Measurements from ENCODE around the gene DIAPH1.

Gene DIAPH1

GRCh38 chr5:141488591-141489561 is 129.9 kb downstream of the DIAPH1 start, which contains the start of gene PCDHGC5:
Gene PCDHGC5, plus strand, starts transcription at chr5:141489081. Its CDS starts 160 bp downstream, at chr5:141489241.
- Mint-ChIP-seq H3K27me3 (peaks cover 72 to 96% of the 10 kb centered on the region in 2 donors), H3K9me3 (no peaks in the 10 kb centered on the region), H3K27ac (no peak within 1 kb of the TSS), H3K4me3 (no peak within 1 kb of the TSS), H3K36me3 (ENCODE audit: insufficient read depth) (no peaks in the 10 kb centered on the region), H3K4me1 (ENCODE audit: low read depth in 2 of 2) (peaks cover 8 to 12% of the 10 kb centered on the region in 2 donors)
- no peak for ATAC-seq (replicated peaks)
- DNase-seq, result no peak

- no peak overlapping the region for H3K4me3 Mint-ChIP-seq
- H3K27me3 Mint-ChIP-seq, result peaks cover 82 to 96% of the 10 kb centered on the region in 2 donors
- DNase-seq (no peak), ATAC-seq (replicated peaks) (no peak)
- peaks cover 8 to 11% of the 10 kb centered on the region in 2 donors for H3K4me1 Mint-ChIP-seq (ENCODE audit: low read depth in 2 of 2)
- no peak overlapping the region for H3K27ac Mint-ChIP-seq
- H3K9me3 Mint-ChIP-seq, result no peaks in the 10 kb centered on the region
- H3K36me3 Mint-ChIP-seq (ENCODE audit: insufficient read depth), result no peaks in the 10 kb centered on the region
These were observed 131.7 kb downstream of the DIAPH1 start for GRCh38 chr5:141487131-141487530.

DNA sequence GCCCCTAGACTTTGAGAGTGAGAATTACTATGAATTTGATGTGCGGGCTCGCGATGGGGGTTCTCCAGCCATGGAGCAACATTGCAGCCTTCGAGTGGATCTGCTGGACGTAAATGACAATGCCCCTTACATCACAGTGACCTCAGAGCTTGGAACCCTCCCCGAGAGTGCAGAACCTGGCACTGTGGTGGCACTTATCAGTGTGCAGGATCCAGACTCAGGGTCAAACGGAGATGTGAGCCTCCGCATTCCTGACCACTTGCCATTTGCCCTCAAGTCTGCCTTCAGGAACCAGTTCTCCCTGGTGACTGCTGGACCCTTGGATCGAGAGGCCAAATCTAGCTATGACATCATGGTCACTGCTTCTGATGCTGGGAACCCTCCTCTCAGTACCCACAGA is 132.7 kb downstream of the DIAPH1 start:
- Mint-ChIP-seq H3K27ac (no peak overlapping the region), H3K36me3 (ENCODE audit: insufficient read depth) (no peaks in the 10 kb centered on the region), H3K27me3 (peaks cover 83 to 98% of the 10 kb centered on the region in 2 donors), H3K9me3 (no peaks in the 10 kb centered on the region), H3K4me1 (ENCODE audit: low read depth in 2 of 2) (peaks cover 8% of the 10 kb centered on the region in 2 donors), H3K4me3 (no peak overlapping the region)
- no peak for DNase-seq
- no peak for ATAC-seq (replicated peaks)

GRCh38 chr5:141485321-141486055 is 133.3 kb downstream of the DIAPH1 start:
- H3K36me3 Mint-ChIP-seq (ENCODE audit: insufficient read depth), result no peaks in the 10 kb centered on the region
- H3K4me3 Mint-ChIP-seq, result peak overlapping the region in 1 of 2 donors; percentile 64
- no peak for ATAC-seq (replicated peaks)
- no peak for DNase-seq
- H3K9me3 Mint-ChIP-seq, result no peaks in the 10 kb centered on the region
- no peak overlapping the region for H3K27ac Mint-ChIP-seq
- H3K4me1 Mint-ChIP-seq (ENCODE audit: low read depth in 2 of 2), result peaks cover 8% of the 10 kb centered on the region in 2 donors
- peaks cover 83 to 98% of the 10 kb centered on the region in 2 donors for H3K27me3 Mint-ChIP-seq

DNA sequence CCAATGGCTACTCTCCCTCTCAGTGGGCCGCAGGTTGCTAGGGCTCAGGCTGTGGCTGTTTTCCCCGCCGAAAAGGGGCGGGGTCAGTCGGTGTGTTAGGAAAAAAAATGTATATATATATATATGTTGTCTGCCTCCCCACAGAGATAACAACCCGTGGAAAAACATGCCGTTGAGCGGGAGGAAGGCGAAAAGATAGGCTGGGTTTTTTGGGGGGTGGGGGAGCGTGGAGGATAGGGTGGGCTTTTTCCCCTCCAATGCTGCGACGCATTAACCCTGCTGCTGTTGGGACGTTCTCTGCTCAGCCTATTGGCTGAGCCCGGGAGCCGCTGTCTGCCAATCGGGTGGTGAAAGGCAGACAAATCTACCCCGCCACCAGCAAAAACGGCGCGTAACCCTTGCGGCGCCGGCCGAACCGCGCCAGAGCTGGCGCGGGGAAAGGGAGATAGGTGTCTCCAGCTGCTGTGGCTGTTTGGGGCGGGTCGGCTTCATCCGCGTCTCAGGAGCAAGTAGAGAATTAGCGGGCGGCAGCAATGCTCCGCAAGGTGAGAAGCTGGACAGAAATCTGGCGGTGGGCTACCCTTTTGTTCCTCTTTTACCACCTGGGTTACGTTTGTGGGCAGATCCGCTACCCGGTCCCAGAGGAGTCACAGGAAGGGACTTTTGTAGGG is 134.0 kb downstream of the DIAPH1 start, which contains the start of gene PCDHGC4:
TSS of gene PCDHGC4 (plus strand) at position 390 of the 671 bp plus-strand sequence. CDS start at position 534, 144 bp downstream.
- Mint-ChIP-seq H3K36me3 (ENCODE audit: insufficient read depth) (no peaks in the 10 kb centered on the region), H3K9me3 (no peaks in the 10 kb centered on the region), H3K4me1 (ENCODE audit: low read depth in 2 of 2) (peaks cover 8% of the 10 kb centered on the region in 2 donors), H3K4me3 (peak within 1 kb of the TSS; percentile 34 to 64), H3K27ac (no peak within 1 kb of the TSS), H3K27me3 (peaks cover 82 to 98% of the 10 kb centered on the region in 2 donors)
- DNase-seq (no peak), ATAC-seq (replicated peaks) (no peak)

- no peak overlapping the region for H3K27ac Mint-ChIP-seq
- H3K36me3 Mint-ChIP-seq (ENCODE audit: insufficient read depth), result no peaks in the 10 kb centered on the region
- H3K4me3 Mint-ChIP-seq, result peak overlapping the region; percentile 34 to 64
- DNase-seq, result no peak
- ATAC-seq (replicated peaks), result no peak
- H3K9me3 Mint-ChIP-seq, result no peaks in the 10 kb centered on the region
- H3K4me1 Mint-ChIP-seq (ENCODE audit: low read depth in 2 of 2), result peaks cover 8% of the 10 kb centered on the region in 2 donors
- peaks cover 82 to 98% of the 10 kb centered on the region in 2 donors for H3K27me3 Mint-ChIP-seq
These were observed 134.5 kb downstream of the DIAPH1 start for GRCh38 chr5:141484310-141484640.

DNA sequence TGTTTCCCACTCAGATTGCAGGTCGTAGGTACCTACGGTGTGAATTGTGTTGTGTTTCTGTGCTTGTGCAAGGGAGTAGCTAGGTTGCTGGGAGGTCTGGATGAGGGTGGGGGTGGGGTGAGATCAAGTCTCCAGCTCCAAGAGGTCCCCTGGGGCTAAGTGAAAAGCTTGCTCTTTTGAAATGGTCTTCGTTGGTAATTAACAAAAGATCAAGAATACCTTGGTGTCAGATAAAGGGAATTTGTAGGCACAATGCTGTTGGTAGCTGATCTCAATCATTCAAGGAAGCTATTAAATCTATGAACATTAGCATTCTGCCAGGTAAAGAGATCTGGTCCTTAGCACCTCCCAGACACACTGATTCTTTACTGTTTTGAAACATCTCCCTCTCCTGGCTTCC is 134.9 kb downstream of the DIAPH1 start:
- no peak overlapping the region for H3K4me3 Mint-ChIP-seq
- no peaks in the 10 kb centered on the region for H3K9me3 Mint-ChIP-seq
- H3K36me3 Mint-ChIP-seq (ENCODE audit: insufficient read depth), result no peaks in the 10 kb centered on the region
- DNase-seq (no peak), ATAC-seq (replicated peaks) (no peak)
- peaks cover 7 to 8% of the 10 kb centered on the region in 2 donors for H3K4me1 Mint-ChIP-seq (ENCODE audit: low read depth in 2 of 2)
- no peak overlapping the region for H3K27ac Mint-ChIP-seq
- peaks cover 81 to 98% of the 10 kb centered on the region in 2 donors for H3K27me3 Mint-ChIP-seq

- Mint-ChIP-seq H3K27me3 (peaks cover 90 to 99% of the 10 kb centered on the region in 2 donors), H3K4me3 (no peak overlapping the region)
These were observed 139.0 kb downstream of the DIAPH1 start for GRCh38 chr5:141479776-141480175.

DNA sequence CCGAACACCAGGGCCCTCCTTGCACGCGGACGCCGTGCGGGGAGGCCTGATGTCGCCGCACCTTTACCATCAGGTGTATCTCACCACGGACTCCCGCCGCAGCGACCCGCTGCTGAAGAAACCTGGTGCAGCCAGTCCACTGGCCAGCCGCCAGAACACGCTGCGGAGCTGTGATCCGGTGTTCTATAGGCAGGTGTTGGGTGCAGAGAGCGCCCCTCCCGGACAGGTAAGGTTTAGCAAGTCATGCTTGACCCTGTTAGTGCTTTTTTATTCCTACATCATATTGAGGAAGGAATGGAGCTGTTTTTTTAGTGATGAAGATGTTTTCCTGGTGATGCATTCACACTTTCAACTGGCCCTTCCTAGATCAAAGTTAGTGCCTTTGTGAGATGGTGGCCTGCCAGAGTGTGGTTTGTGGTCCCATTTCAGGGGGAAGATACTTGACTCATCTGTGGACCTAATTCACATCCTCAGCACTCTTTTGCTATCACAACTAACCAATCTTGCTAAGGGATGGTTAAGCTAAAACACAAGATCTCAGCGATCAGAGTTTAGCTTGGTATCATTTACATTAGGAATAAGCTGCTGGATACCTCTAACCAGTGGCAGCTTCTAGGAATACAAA is 140.4 kb downstream of the DIAPH1 start:
- peaks cover 2% of the 10 kb centered on the region for H3K36me3 Mint-ChIP-seq (ENCODE audit: insufficient read depth)
- ATAC-seq (replicated peaks) (no peak), DNase-seq (no peak)
- peaks cover 18 to 24% of the 10 kb centered on the region in 2 donors for H3K4me1 Mint-ChIP-seq (ENCODE audit: low read depth in 2 of 2)
- H3K4me3 Mint-ChIP-seq, result peak overlapping the region in 1 of 2 donors; percentile 12
- no peaks in the 10 kb centered on the region for H3K9me3 Mint-ChIP-seq
- no peak overlapping the region for H3K27ac Mint-ChIP-seq
- H3K27me3 Mint-ChIP-seq, result peaks cover 89 to 99% of the 10 kb centered on the region in 2 donors

More at GRCh38 chr5:141479776-141480175, 139.0 kb downstream of the DIAPH1 start:
- DNase-seq (no peak), ATAC-seq (replicated peaks) (no peak)
- H3K4me1 Mint-ChIP-seq (ENCODE audit: low read depth in 2 of 2), result peaks cover 24 to 26% of the 10 kb centered on the region in 2 donors
- H3K9me3 Mint-ChIP-seq, result no peaks in the 10 kb centered on the region
- no peak overlapping the region for H3K27ac Mint-ChIP-seq
- peaks cover 2% of the 10 kb centered on the region for H3K36me3 Mint-ChIP-seq (ENCODE audit: insufficient read depth)

DNA sequence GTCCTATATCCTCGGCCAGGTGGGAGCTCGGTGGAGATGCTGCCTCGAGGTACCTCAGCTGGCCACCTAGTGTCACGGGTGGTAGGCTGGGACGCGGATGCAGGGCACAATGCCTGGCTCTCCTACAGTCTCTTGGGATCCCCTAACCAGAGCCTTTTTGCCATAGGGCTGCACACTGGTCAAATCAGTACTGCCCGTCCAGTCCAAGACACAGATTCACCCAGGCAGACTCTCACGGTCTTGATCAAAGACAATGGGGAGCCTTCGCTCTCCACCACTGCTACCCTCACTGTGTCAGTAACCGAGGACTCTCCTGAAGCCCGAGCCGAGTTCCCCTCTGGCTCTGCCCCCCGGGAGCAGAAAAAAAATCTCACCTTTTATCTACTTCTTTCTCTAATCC is 141.0 kb downstream of the DIAPH1 start:
- Mint-ChIP-seq H3K9me3 (no peaks in the 10 kb centered on the region), H3K27ac (no peak overlapping the region), H3K4me1 (ENCODE audit: low read depth in 2 of 2) (peaks cover 18 to 24% of the 10 kb centered on the region in 2 donors), H3K27me3 (peaks cover 85 to 96% of the 10 kb centered on the region in 2 donors), H3K36me3 (ENCODE audit: insufficient read depth) (peaks cover 2% of the 10 kb centered on the region), H3K4me3 (peak overlapping the region in 1 of 2 donors; percentile 85)
- DNase-seq (no peak), ATAC-seq (replicated peaks) (no peak)

GRCh38 chr5:141477044-141477575 is 141.7 kb downstream of the DIAPH1 start:
- Mint-ChIP-seq H3K4me1 (ENCODE audit: low read depth in 2 of 2) (peaks cover 18 to 24% of the 10 kb centered on the region in 2 donors), H3K27me3 (peaks cover 78 to 89% of the 10 kb centered on the region in 2 donors), H3K27ac (no peak overlapping the region), H3K36me3 (ENCODE audit: insufficient read depth) (peaks cover 2% of the 10 kb centered on the region), H3K9me3 (no peaks in the 10 kb centered on the region), H3K4me3 (peak overlapping the region; percentile 41 to 85)
- no peak for ATAC-seq (replicated peaks)
- DNase-seq, result no peak

GRCh38 chr5:141476132-141476911 is 142.5 kb downstream of the DIAPH1 start:
- H3K27ac Mint-ChIP-seq, result no peak overlapping the region
- H3K27me3 Mint-ChIP-seq, result peaks cover 78 to 82% of the 10 kb centered on the region in 2 donors
- H3K9me3 Mint-ChIP-seq, result no peaks in the 10 kb centered on the region
- H3K4me3 Mint-ChIP-seq, result peak overlapping the region; percentile 78 to 85
- DNase-seq (no peak), ATAC-seq (replicated peaks) (no peak)
- H3K4me1 Mint-ChIP-seq (ENCODE audit: low read depth in 2 of 2), result peaks cover 18 to 24% of the 10 kb centered on the region in 2 donors
- H3K36me3 Mint-ChIP-seq (ENCODE audit: insufficient read depth), result peaks cover 2% of the 10 kb centered on the region
